ENCODE measurements around the gene DHX16. TPM values are rescaled to one million over a fixed set of nuclear protein-coding genes. Genes with fewer than 3 reads are reported as not detected.
"Not testable (repeated sequence)": the region's sequence is repeated elsewhere in the genome, so short reads cannot be mapped to it uniquely, and the experiment has no call there.

The DHX16 gene
- polyA plus RNA-seq, 3 donors = 16.4 to 70.1 (median 19.0) TPM

DNA sequence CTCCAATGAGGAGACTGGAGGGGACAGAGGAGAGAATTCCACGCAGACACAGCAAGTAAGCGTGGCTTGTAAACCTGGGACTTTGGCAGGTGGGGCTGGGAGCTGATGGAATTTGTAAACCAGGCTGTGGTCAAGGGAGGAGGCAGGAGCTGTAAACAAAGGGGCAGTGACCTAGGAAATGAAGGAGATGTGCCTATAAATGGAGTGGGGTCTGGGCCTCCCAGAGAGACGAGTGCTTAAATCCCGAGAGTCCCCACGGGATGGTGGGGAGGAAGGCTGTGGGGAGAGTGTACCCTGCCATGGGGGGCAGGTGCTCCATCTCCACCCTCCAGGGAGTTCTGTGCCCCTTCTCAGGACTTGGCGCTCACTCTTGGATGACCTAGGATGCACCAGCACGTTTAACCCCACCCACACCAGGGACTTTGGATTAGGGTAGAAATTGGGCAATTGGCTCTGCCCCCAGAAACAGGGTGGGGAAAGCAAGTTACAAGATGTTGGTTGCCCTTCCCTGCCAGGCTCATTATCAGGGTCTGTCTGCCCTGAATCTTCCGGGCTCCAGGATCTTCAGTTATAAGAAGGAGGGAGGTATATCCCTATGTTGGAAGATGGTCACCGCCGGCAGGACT lies 4.0 kb upstream of the DHX16 start:
- Mint-ChIP-seq H3K9me3 (peaks cover 0 to 2% (median 0%) of the 10 kb centered on the region in 7 donors), H3K4me1 (peaks cover 49% of the 10 kb centered on the region), H3K27me3 (ENCODE audit: low read depth in 3 of 3) (no peaks in the 10 kb centered on the region), H3K4me3 (no peak overlapping the region), H3K27ac (peak overlapping the region in 5 of 7 donors; percentile 8 to 72 (median 63)), H3K36me3 (peaks cover 53 to 61% of the 10 kb centered on the region in 2 donors)
- DNase-seq = no peak
- peak overlapping the region in 1 of 2 donors; percentile 14 for H3K27ac ChIP-seq (ENCODE audit: low read depth in 1 of 2, low read length in 2 of 2)
- H3K27me3 ChIP-seq (ENCODE audit: control insufficient read depth in 2 of 2, insufficient read depth in 2 of 2, low read length in 2 of 2) = no peaks in the 10 kb centered on the region
- H3K9me3 ChIP-seq (replicated peaks in 1 of 2; ENCODE audit: control insufficient read depth in 1 of 2, insufficient read depth in 1 of 2, low read length in 2 of 2) = no peaks in the 10 kb centered on the region
- H3K4me3 ChIP-seq (replicated peaks in 1 of 3; ENCODE audit: low read depth in 2 of 3, low read length in 3 of 3) = no peak overlapping the region
- peaks cover 59% of the 10 kb centered on the region for H3K79me2 ChIP-seq (ENCODE audit: insufficient read depth, low read length)
- peaks cover 70% of the 10 kb centered on the region for H4K20me1 ChIP-seq (ENCODE audit: insufficient read depth, low read length)
- H3K4me2 ChIP-seq (replicated peaks; ENCODE audit: extremely low read depth, low read length, poor library complexity, severe bottlenecking) = no peak overlapping the region
- TF ChIP-seq, protein P1, sequence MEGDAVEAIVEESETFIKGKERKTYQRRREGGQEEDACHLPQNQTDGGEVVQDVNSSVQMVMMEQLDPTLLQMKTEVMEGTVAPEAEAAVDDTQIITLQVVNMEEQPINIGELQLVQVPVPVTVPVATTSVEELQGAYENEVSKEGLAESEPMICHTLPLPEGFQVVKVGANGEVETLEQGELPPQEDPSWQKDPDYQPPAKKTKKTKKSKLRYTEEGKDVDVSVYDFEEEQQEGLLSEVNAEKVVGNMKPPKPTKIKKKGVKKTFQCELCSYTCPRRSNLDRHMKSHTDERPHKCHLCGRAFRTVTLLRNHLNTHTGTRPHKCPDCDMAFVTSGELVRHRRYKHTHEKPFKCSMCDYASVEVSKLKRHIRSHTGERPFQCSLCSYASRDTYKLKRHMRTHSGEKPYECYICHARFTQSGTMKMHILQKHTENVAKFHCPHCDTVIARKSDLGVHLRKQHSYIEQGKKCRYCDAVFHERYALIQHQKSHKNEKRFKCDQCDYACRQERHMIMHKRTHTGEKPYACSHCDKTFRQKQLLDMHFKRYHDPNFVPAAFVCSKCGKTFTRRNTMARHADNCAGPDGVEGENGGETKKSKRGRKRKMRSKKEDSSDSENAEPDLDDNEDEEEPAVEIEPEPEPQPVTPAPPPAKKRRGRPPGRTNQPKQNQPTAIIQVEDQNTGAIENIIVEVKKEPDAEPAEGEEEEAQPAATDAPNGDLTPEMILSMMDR (IDR thresholded peaks at IDR 0.05) = no peak
- H3K9ac ChIP-seq (ENCODE audit: insufficient read depth, low read length, poor library complexity, severe bottlenecking) = no peak overlapping the region
- intact Hi-C loops (cut with micrococcal nuclease) = loop anchor here in 1 of 2 donors (5.0 kb wide), 1 partner anchor 201 kb away; no protein-coding TSS in a partner anchor
- WGBS (ENCODE audit: insufficient coverage) = 100% methylated on average over 5 of the region's 10 CpGs
- no peak overlapping the region for H2AFZ ChIP-seq (ENCODE audit: insufficient read depth, low read depth, low read length, poor library complexity, severe bottlenecking)
- H3K36me3 ChIP-seq (replicated peaks in 1 of 2; ENCODE audit: control insufficient read depth in 1 of 2, insufficient read depth in 2 of 2, low read length in 2 of 2) = peaks cover 43 to 45% of the 10 kb centered on the region in 2 donors
- H3K4me1 ChIP-seq (ENCODE audit: control insufficient read depth in 1 of 2, insufficient read depth in 2 of 2, low read length in 2 of 2) = peaks cover 39 to 48% of the 10 kb centered on the region in 2 donors

DNA sequence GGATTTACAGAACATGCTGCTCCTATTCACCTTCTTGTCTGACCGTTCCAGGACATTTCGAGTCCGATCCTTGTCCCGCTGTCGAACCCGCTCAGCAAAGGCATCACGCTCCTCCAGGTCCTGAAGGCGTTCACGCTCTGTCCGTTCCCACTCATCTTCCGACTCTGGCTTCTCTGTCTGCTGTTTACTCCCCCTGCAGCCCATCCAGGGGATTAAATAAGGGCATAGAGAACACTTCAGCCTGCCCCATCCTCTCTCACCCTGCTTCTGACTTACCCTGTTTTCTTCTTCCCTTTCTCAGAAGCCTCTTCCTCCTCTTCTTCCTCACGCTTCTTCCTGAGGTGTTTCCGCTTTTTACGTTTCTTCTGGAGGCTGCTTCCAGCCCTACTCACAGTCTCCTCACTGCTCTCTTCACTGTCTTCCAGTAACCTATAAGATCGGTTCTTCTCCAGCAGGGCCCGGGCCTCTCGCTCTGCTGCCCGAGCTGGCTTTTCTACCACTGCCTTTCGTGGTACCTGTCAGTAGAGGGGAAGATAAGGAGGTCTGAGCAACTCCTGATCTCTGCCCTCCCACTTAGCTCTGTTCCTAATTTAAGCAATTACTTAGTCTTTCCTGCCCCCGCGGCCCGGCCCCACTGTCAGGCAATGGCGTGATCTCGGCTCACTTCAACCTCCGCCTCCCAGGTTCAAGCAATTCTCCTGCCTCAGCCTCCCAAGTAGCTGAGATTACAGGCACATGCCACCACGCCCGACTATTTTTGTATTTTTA lies 1.9 kb downstream of the DHX16 start:
- 91% methylated on average over 17 of the region's 27 CpGs for WGBS (ENCODE audit: insufficient coverage)
- peaks cover 31 to 50% of the 10 kb centered on the region in 2 donors for H3K36me3 ChIP-seq (replicated peaks in 1 of 2; ENCODE audit: control insufficient read depth in 1 of 2, insufficient read depth in 2 of 2, low read length in 2 of 2)
- Mint-ChIP-seq H3K9me3 (peaks cover 0 to 2% (median 0%) of the 10 kb centered on the region in 7 donors), H3K4me3 (no peak overlapping the region), H3K27ac (peak overlapping the region in 3 of 7 donors; percentile 31 to 66 (median 47)), H3K4me1 (peaks cover 30% of the 10 kb centered on the region), H3K27me3 (ENCODE audit: low read depth in 3 of 3) (no peaks in the 10 kb centered on the region), H3K36me3 (peaks cover 40 to 56% of the 10 kb centered on the region in 2 donors)
- intact Hi-C loops (cut with micrococcal nuclease) = loop anchor here in 1 of 2 donors (5.0 kb wide), 1 partner anchor 189 kb away; no protein-coding TSS in a partner anchor
- H4K20me1 ChIP-seq (ENCODE audit: insufficient read depth, low read length) = peaks cover 27% of the 10 kb centered on the region
- TF ChIP-seq, protein P1 (IDR thresholded peaks at IDR 0.05) = no peak
- H3K4me2 ChIP-seq (replicated peaks; ENCODE audit: extremely low read depth, low read length, poor library complexity, severe bottlenecking) = no peak overlapping the region
- DNase-seq = no peak
- H2AFZ ChIP-seq (ENCODE audit: insufficient read depth, low read depth, low read length, poor library complexity, severe bottlenecking) = no peak overlapping the region
- H3K4me1 ChIP-seq (ENCODE audit: control insufficient read depth in 1 of 2, insufficient read depth in 2 of 2, low read length in 2 of 2) = peaks cover 11 to 23% of the 10 kb centered on the region in 2 donors
- H3K27me3 ChIP-seq (ENCODE audit: control insufficient read depth in 2 of 2, insufficient read depth in 2 of 2, low read length in 2 of 2) = no peaks in the 10 kb centered on the region
- H3K9me3 ChIP-seq (replicated peaks in 1 of 2; ENCODE audit: control insufficient read depth in 1 of 2, insufficient read depth in 1 of 2, low read length in 2 of 2) = no peaks in the 10 kb centered on the region
- H3K79me2 ChIP-seq (ENCODE audit: insufficient read depth, low read length) = peaks cover 25% of the 10 kb centered on the region
- no peak overlapping the region for H3K4me3 ChIP-seq (replicated peaks in 1 of 3; ENCODE audit: low read depth in 2 of 3, low read length in 3 of 3)
- no peak overlapping the region for H3K9ac ChIP-seq (ENCODE audit: insufficient read depth, low read length, poor library complexity, severe bottlenecking)
- no peak overlapping the region for H3K27ac ChIP-seq (ENCODE audit: low read depth in 1 of 2, low read length in 2 of 2)

DNA sequence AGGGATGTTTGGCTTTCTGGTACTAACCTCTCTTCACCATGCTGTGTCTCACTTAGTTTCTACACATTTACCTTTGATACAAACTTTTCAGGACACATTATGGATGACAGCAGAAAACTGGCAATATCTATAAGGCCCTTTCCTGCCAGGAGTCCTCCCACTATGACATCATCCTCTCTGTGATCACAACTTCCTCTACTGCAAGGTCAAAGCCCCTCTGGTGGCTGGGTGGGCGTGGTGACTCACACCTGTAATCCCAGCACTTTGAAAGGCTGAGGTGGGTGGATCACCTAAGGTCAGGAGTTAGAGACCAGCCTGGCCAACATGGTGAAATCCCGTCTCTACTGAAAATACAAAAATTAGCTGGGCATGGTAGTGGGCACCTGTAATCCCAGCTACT lies 6.5 kb downstream of the DHX16 start:
- WGBS (ENCODE audit: insufficient coverage) = 100% methylated on average over 1 of the region's 2 CpGs
- H3K4me3 Mint-ChIP-seq; H3K4me3 ChIP-seq (replicated peaks in 1 of 3; ENCODE audit: low read depth in 2 of 3, low read length in 3 of 3); H3K27me3 Mint-ChIP-seq (ENCODE audit: low read depth in 3 of 3); H3K79me2 ChIP-seq (ENCODE audit: insufficient read depth, low read length); H3K4me1 ChIP-seq (ENCODE audit: control insufficient read depth in 1 of 2, insufficient read depth in 2 of 2, low read length in 2 of 2); H3K9me3 ChIP-seq (replicated peaks in 1 of 2; ENCODE audit: control insufficient read depth in 1 of 2, insufficient read depth in 1 of 2, low read length in 2 of 2); H3K9ac ChIP-seq (ENCODE audit: insufficient read depth, low read length, poor library complexity, severe bottlenecking); DNase-seq; intact Hi-C loops (cut with micrococcal nuclease); H3K9me3 Mint-ChIP-seq; H3K4me2 ChIP-seq (replicated peaks; ENCODE audit: extremely low read depth, low read length, poor library complexity, severe bottlenecking); H3K27me3 ChIP-seq (ENCODE audit: control insufficient read depth in 2 of 2, insufficient read depth in 2 of 2, low read length in 2 of 2); H2AFZ ChIP-seq (ENCODE audit: insufficient read depth, low read depth, low read length, poor library complexity, severe bottlenecking): not testable (repeated sequence)
- Mint-ChIP-seq H3K4me1 (peaks cover 11% of the 10 kb centered on the region), H3K36me3 (peaks cover 83 to 96% of the 10 kb centered on the region in 2 donors), H3K27ac (peak overlapping the region in 1 of 7 donors; percentile 42)
- Histone ChIP-seq H3K36me3 (replicated peaks in 1 of 2; ENCODE audit: control insufficient read depth in 1 of 2, insufficient read depth in 2 of 2, low read length in 2 of 2) (peaks cover 73 to 93% of the 10 kb centered on the region in 2 donors), H3K27ac (ENCODE audit: low read depth in 1 of 2, low read length in 2 of 2) (peak overlapping the region in 1 of 2 donors; percentile 36), H4K20me1 (ENCODE audit: insufficient read depth, low read length) (peaks cover 12% of the 10 kb centered on the region)

All from CD14-positive monocyte (primary cell).